Right ventricle myocardium superior (tissue), 1 donor: Measurements from ENCODE around the gene C2orf80. TPM values are rescaled to one million over a fixed set of nuclear protein-coding genes. Genes with fewer than 3 reads are reported as not detected.

Source experiments
- ATAC-seq: fragments of 200-7000 bp; cut with Tn5 transposase; one replicate; pipeline ENCODE4 v1.9.1; 2020; ENCODE audit warnings: mild to moderate bottlenecking; ENCODE audit not compliant: poor library complexity
- DNase-seq: peaks from one replicate; pipeline ENCODE4 v3.0.0-alpha.2; 2020
- intact Hi-C: fragments of 100-400 bp; cut with DNase I; formaldehyde crosslinking; loops from one replicate; pipeline ENCODE4 v1.11.2; 2022
- total RNA-seq: library from RNA; stranded (reverse); fragmentation: NEBNext Ultra II Directional; extraction: Animal tissue kit (Norgen Biotek cat#: 25700); gene quantifications from one replicate; pipeline ENCODE4 v1.2.1, GENCODE V29; 2021
- donor health status: DM: no; HTN: yes; CAD: no; lungs with severe emphysema.

The C2orf80 gene
- total RNA-seq, 1 donor from 2014 or later, result not detected

DNA sequence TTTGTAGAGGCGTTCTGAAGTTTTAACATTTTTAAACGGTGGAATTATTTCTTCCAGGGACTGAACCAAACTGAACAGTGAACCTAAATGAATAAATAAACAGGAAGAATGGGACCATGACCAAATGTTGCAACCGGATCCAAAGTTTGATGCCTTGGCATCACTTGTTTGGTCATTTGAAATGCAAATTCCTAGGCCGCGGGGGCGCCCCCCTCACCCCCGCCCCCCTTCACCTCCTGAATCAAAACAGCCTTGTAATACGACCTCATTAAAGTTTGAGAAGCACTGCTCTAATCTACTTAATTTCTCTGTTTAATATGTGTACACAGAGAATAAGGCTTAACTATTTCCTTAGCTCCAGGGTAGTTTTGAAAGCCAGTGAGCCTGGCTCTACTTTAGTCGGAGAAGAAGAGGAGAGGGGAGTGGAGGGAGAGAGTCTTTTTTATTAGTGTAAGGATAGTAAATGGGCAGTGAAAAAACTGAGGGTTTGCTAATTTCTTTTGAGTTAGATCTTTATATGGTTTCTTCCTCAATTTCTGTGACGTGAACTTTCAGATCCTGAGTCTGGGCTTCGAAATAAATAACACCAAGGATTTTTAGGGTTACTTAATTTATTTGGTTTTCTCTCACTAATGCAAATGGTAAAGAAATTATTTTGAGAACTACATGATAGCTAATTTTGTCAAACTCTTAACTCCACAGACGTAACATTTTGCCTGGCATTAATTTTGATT, 5.7 kb downstream of the C2orf80 start:
- no peak for DNase-seq

DNA sequence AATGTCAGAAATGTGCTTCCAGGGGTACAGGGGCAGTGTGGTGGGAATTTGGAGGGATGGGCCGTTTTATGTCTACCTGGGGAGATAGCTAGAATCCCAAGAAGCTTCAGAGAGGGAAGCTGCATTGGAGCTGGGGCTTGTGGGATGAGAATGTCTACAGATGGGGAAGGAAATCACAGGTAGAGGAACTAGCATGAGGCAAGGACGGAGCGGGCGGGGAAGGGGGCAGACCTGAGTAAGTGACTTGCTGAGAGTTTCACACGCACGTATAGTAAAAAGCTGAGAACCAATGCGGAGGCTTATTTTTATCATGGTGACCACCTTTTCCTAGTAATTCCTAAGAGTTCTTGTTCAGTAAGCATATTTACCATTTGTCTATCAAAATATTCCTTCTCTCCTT, 6.3 kb downstream of the C2orf80 start:
- intact Hi-C loops, result no loop called here
- ATAC-seq (no peak), DNase-seq (no peak)

More for the DNA sequence above, 5.7 kb downstream of the C2orf80 start:
- intact Hi-C loops, result no loop called here
- no peak for ATAC-seq

DNA sequence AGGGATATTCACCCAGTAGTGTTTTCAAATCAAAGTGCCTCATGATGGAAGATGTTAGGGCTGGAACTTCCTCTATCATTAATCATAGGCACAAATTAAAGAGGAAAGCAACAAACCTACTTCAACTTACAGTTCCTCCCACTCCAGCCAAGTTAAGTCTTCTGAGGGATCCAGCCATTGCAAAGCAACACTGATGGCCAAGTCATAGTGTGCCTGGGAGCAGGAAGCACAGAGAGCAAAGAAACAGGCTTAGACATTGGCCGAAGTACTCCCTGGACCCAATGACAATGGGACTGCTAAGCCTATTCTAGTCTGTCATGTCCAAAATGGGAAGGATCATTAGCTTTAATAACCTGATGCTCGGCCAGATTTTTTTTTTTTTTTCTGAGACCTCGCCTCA, 7.0 kb downstream of the C2orf80 start:
- intact Hi-C loops, result no loop called here
- ATAC-seq, result no peak
- no peak for DNase-seq

GRCh38 chr2:208179028-208179609, 10.7 kb downstream of the C2orf80 start:
- DNase-seq, result no peak
- no peak for ATAC-seq
- intact Hi-C loops, result no loop called here

- no peak for ATAC-seq
- no peak for DNase-seq
- intact Hi-C loops, result no loop called here
Observed at GRCh38 chr2:208175840-208176153, 14.0 kb downstream of the C2orf80 start.

- DNase-seq (peak; percentile 73), ATAC-seq (peak; percentile 99)
- intact Hi-C loops, result no loop called here
Observed at GRCh38 chr2:208175069-208175839, 14.6 kb downstream of the C2orf80 start.

DNA sequence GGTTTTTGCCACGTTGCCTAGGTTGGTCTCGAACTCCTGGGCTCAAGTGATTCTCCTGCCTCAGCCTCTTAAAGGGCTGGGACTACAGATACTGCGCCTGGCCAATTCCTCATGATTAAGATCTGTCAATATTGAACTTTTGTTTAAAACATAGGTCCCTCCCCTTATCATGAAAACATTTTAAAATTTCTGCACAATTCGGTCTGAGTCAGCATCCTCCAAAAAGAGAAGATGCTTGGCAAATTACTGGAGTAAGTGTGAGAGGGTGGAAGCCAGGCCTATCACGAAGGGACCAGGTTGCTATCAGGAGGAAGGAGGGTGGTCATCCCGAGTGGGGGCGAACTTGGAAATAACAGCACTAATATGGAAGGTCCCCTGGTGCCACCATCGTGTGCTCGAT, 15.7 kb downstream of the C2orf80 start:
- ATAC-seq (no peak), DNase-seq (no peak)
- intact Hi-C loops, result no loop called here

GRCh38 chr2:208172125-208172524, 17.7 kb downstream of the C2orf80 start:
- DNase-seq (no peak), ATAC-seq (peak; percentile 56)
- intact Hi-C loops, result no loop called here

GRCh38 chr2:208164951-208165755, 24.7 kb downstream of the C2orf80 start:
- DNase-seq (no peak), ATAC-seq (no peak)
- intact Hi-C loops, result no loop called here

- DNase-seq (no peak), ATAC-seq (no peak)
- intact Hi-C loops, result no loop called here
Observed at GRCh38 chr2:208163489-208163888, 26.3 kb downstream of the C2orf80 start, which contains the start of gene CRYGA. TSS of gene CRYGA (minus strand) at chr2:208163589. CDS start at chr2:208163556, 33 bp downstream.

DNA sequence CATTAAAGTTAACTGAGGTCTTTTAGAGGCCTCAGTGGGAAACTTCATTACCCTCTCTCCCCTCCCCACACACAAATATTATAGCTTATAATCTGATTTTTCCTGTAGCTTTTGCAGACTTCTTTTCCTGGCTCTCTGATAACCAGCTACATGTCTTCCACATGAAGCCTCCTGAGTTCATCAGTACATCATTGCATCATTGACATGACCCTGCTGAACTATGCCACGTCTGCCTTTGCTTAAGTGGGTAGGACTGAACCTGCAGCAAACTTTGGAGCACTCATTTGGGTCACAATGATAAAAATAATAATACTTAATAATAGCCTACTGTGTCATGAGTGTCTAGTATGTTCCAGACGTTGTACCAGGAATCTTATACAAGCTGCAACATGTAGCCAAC, 33.4 kb downstream of the C2orf80 start:
- no peak for ATAC-seq

GRCh38 chr2:208153156-208153555, 36.7 kb downstream of the C2orf80 start:
- ATAC-seq, result no peak

More for the DNA sequence above, 33.4 kb downstream of the C2orf80 start:
- no peak for DNase-seq
- intact Hi-C loops, result no loop called here

DNA sequence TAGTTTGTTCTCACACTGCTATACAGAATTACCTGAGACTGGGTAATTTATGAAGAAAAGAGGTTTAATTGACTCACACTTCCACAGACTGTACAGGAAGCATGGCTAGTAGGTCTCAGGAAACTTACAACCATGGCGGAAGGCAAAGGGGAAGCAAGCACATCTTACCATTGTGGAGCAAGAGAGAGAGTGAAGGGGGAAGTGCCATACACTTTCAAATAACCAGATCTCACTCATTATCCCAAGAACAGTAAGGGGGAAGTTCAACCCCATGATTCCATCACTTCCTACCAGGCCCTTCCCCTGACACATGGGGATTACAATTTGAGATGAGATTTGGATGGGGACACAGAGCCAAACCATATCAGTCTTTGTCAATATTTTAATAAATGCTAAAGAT, 38.9 kb downstream of the C2orf80 start:
- intact Hi-C loops, result no loop called here
- ATAC-seq (no peak), DNase-seq (no peak)

More at GRCh38 chr2:208153156-208153555, 36.7 kb downstream of the C2orf80 start:
- DNase-seq, result no peak
- intact Hi-C loops, result no loop called here

GRCh38 chr2:208150094-208150493, 39.7 kb downstream of the C2orf80 start:
- no peak for DNase-seq
- intact Hi-C loops, result no loop called here

GRCh38 chr2:208148803-208149202, 41.0 kb downstream of the C2orf80 start:
- DNase-seq, result no peak
- ATAC-seq, result no peak
- intact Hi-C loops, result no loop called here

More at GRCh38 chr2:208150094-208150493, 39.7 kb downstream of the C2orf80 start:
- no peak for ATAC-seq

GRCh38 chr2:208147759-208148158, 42.1 kb downstream of the C2orf80 start:
- ATAC-seq (no peak), DNase-seq (no peak)
- intact Hi-C loops, result no loop called here

GRCh38 chr2:208147008-208147407, 42.8 kb downstream of the C2orf80 start:
- ATAC-seq (no peak), DNase-seq (no peak)
- intact Hi-C loops, result no loop called here

GRCh38 chr2:208146006-208146405, 43.8 kb downstream of the C2orf80 start, which contains the start of gene CRYGB:
TSS of gene CRYGB (minus strand) at chr2:208146158. CDS start at chr2:208146120, 38 bp downstream.
- ATAC-seq (no peak), DNase-seq (no peak)
- intact Hi-C loops, result no loop called here
